Renal pelvis (tissue), 4 donors: ENCODE results near the gene RFT1. TPM values are rescaled to one million over a fixed set of nuclear protein-coding genes. Genes with fewer than 3 reads are reported as not detected.

Source experiments
- DNase-seq: peaks from one replicate; pipeline ENCODE4 v3.0.0-alpha.2; 2013
- polyA plus RNA-seq, 3 donors: library from polyadenylated mRNA; unstranded; fragments of 120-200 nt; gene quantifications; one replicate each; pipeline ENCODE4 v1.2.1, GENCODE V29; 2013; ENCODE audit not compliant: insufficient read length in 3 of 3

Gene RFT1
- polyA plus RNA-seq, 3 donors: 24.8 to 28.1 (median 25.9) TPM

GRCh38 chr3:53039376-53039752 lies 90.9 kb downstream of the RFT1 start:
- no peak for DNase-seq

DNA sequence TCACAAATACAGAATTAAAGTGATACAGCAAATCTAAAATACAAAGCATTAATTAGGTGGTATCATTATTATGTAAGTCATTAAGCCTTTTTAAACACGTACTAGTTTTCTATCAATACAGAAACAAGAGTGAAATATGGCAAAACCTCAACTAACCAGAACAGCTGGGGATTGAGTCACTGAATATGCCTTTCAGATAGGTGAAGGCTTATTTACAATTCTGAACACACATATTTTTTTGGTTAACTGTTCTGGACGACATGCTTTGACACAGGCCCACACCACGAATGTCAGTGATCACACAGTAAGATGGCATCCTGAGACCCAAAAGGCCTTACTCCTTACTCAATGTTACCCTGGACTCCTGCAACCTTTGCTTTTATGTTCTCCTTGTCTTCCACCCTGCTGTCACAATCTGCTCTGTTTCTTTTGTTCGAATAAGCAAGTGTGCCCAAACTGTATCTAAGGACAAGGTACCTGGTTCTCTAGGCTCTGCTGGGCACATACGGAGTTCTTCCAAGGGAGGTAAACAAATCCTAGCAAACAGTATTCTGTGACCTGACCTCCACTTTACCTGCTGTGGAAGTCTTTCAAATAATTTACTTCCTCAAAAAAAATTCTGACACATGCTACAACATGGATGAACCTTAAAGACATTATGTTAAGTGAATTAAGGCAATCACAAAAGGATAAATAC lies 91.4 kb downstream of the RFT1 start:
- DNase-seq: no peak

Other genes starting within 250 kb of the RFT1 start
- 10 to 100 TPM; 15.9 to 17.9 (median 16.6) TPM for gene STIMATE, start 232.9 kb downstream of the RFT1 start, polyA plus RNA-seq
- gene SFMBT1, start 84.4 kb downstream of the RFT1 start, polyA plus RNA-seq: 10 to 100 TPM in 2 of 3 donors, 1 to 10 TPM in 1; 9.9 to 11.7 (median 10.8) TPM
- gene PRKCD, start 30.8 kb upstream of the RFT1 start, polyA plus RNA-seq: 10 to 100 TPM; 21.2 to 22.8 (median 22.2) TPM
- 100 to 1,000 TPM; 107 to 136 (median 127) TPM for gene TKT, start 125.6 kb upstream of the RFT1 start, polyA plus RNA-seq
- gene DCP1A, start 217.1 kb upstream of the RFT1 start, polyA plus RNA-seq: 10 to 100 TPM; 24.9 to 36.7 (median 30.9) TPM